HG03280 (cell line): ENCODE results near the gene KLF15.

Source experiments
- ATAC-seq: cut with Tn5 transposase; IDR thresholded peaks from one replicate; pipeline ENCODE4 v1.9.1; 2021; ENCODE audit warnings: mild to moderate bottlenecking, moderate library complexity; ENCODE audit not compliant: unreplicated experiment

Gene KLF15

GRCh38 chr3:126357295-126358037, at the start of gene KLF15:
KLF15 (minus strand) TSS chr3:126357408; CDS start chr3:126352922, 4,486 bp downstream.
- peak; percentile 90 for ATAC-seq

- no peak for ATAC-seq
Observed at GRCh38 chr3:126406389-126407296, 49.4 kb upstream of the KLF15 start.

- ATAC-seq: no peak
Observed at GRCh38 chr3:126402666-126403302, 45.6 kb upstream of the KLF15 start.

GRCh38 chr3:126402178-126402577, 45.0 kb upstream of the KLF15 start:
- ATAC-seq: no peak

GRCh38 chr3:126401611-126402160, 44.5 kb upstream of the KLF15 start:
- no peak for ATAC-seq

GRCh38 chr3:126399756-126400155, 42.5 kb upstream of the KLF15 start:
- ATAC-seq: no peak

GRCh38 chr3:126399351-126399735, 42.1 kb upstream of the KLF15 start:
- ATAC-seq: no peak

GRCh38 chr3:126398423-126399350, 41.5 kb upstream of the KLF15 start:
- no peak for ATAC-seq

- ATAC-seq: no peak
Observed at GRCh38 chr3:126397610-126398422, 40.6 kb upstream of the KLF15 start.

- no peak for ATAC-seq
Observed at GRCh38 chr3:126396536-126396935, 39.3 kb upstream of the KLF15 start.

GRCh38 chr3:126395846-126396513, 38.8 kb upstream of the KLF15 start:
- ATAC-seq: no peak

- ATAC-seq: no peak
Observed at GRCh38 chr3:126394977-126395321, 37.7 kb upstream of the KLF15 start.

GRCh38 chr3:126394179-126394976, 37.2 kb upstream of the KLF15 start, which contains the start of gene CFAP100:
CFAP100 (plus strand) TSS chr3:126394909; CDS start chr3:126396001, 1,092 bp downstream.
- no peak for ATAC-seq

- ATAC-seq: no peak
Observed at GRCh38 chr3:126393563-126393962, 36.4 kb upstream of the KLF15 start.

- no peak for ATAC-seq
Observed at GRCh38 chr3:126392246-126392645, 35.0 kb upstream of the KLF15 start.

GRCh38 chr3:126391631-126392030, 34.4 kb upstream of the KLF15 start:
- no peak for ATAC-seq

GRCh38 chr3:126390751-126391150, 33.5 kb upstream of the KLF15 start:
- ATAC-seq: no peak

- ATAC-seq: no peak
Observed at GRCh38 chr3:126390201-126390600, 33.0 kb upstream of the KLF15 start.
